Measurements from ENCODE around the gene LRGUK.

GRCh38 chr7:134313543-134313942, 186.4 kb downstream of the LRGUK start:
- TF ChIP-seq CTCF (IDR thresholded peaks at IDR 0.05), result no peak
- TF ChIP-seq POLR2A (IDR thresholded peaks at IDR 0.05), result no peak
